Stimulated activated naive CD8-positive, alpha-beta T cell treated with anti-CD3 and anti-CD28 coated beads, Interleukin-15, Interleukin-2, amounts not matched to agents 100 ng/mL and 50 ng/mL, for 24 hours (primary cell): Measurements from ENCODE around the gene HNRNPAB.
"Not testable (repeated sequence)": the region's sequence is repeated elsewhere in the genome, so short reads cannot be mapped to it uniquely, and the experiment has no call there.

Source experiments
- H3K27ac Mint-ChIP-seq: one replicate; pipeline ENCODE4 v1.8.0; 2021; ENCODE audit warnings: mild to moderate bottlenecking, mixed read lengths
- H3K27me3 Mint-ChIP-seq: one replicate; pipeline ENCODE4 v1.8.0; 2021; ENCODE audit warnings: mixed read lengths
- H3K36me3 Mint-ChIP-seq: one replicate; pipeline ENCODE4 v1.8.0; 2021; ENCODE audit warnings: low read depth, mixed read lengths
- H3K4me1 Mint-ChIP-seq: one replicate; pipeline ENCODE4 v1.8.0; 2021; ENCODE audit warnings: low read depth, mixed read lengths
- H3K4me3 Mint-ChIP-seq: one replicate; pipeline ENCODE4 v1.8.0; 2021; ENCODE audit warnings: mild to moderate bottlenecking, mixed read lengths
- H3K9me3 Mint-ChIP-seq: one replicate; pipeline ENCODE4 v1.8.0; 2021; ENCODE audit warnings: mixed read lengths

HNRNPAB gene

DNA sequence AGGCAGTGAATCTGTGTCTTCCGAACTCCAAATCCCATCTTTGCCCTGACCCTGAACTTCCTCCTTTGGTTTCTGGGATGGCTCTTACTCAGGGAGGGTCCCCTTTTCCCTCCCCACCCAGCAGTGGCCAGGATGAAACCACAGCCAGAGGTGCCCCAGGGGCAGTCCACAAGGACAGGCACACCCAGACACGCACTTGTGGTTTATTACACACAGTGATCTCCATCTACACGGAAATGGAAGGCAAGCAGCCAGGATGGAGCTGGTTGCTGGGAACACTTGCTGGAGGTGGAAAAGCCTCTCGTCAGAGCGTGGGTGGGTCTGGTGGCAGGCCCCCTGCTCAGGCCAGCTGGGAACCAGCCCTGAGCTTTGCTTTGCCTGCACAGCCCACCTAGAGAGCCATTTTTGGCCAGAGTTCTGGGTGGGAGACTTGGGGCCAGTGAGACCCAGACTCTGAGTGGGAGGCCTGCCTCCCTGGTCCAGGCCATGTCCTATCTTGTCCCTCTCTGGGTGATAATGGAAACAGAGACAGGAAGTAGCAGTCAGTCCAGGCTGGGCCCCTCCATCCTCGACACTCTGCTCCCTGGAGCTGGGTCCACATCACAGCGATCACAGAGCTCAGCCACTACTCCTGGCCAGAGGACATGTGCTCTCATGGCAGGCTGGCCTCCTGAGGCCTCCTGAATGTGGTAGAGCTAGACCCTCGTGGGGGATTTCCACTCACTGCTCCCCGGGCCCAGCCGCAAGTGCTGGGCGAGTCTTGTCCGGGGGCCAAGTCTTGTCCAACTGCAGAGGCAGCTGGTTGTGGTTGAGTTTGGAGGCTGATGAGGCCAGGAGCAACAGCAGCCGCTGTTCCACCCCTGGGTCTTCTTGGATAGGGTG is 33.3 kb downstream of the HNRNPAB start:
- Mint-ChIP-seq H3K36me3 (no peaks in the 10 kb centered on the region), H3K4me3 (no peak overlapping the region), H3K27ac (peak overlapping the region; percentile 58), H3K9me3 (no peaks in the 10 kb centered on the region), H3K4me1 (peaks cover 65% of the 10 kb centered on the region), H3K27me3 (no peaks in the 10 kb centered on the region)

DNA sequence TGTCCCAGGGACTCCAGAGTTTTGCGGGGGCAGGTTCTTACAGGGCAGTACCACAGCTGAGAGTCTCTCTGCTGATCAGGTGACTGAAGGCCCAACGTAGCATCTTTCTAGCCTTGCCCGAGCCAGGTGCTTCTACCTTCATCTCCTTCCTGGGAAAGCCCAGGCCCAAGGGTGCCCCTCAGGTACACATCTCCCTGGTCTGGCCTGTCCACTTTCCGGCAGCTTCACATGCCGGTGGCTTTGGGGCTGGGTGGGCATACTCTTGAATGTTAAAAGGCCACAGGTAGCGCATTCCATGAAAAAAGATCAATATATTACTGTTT is 33.9 kb downstream of the HNRNPAB start:
- H3K9me3 Mint-ChIP-seq: no peaks in the 10 kb centered on the region
- H3K27ac Mint-ChIP-seq: peak overlapping the region; percentile 43
- H3K4me3 Mint-ChIP-seq: no peak overlapping the region
- no peaks in the 10 kb centered on the region for H3K36me3 Mint-ChIP-seq
- H3K4me1 Mint-ChIP-seq: peaks cover 65% of the 10 kb centered on the region
- H3K27me3 Mint-ChIP-seq: no peaks in the 10 kb centered on the region

DNA sequence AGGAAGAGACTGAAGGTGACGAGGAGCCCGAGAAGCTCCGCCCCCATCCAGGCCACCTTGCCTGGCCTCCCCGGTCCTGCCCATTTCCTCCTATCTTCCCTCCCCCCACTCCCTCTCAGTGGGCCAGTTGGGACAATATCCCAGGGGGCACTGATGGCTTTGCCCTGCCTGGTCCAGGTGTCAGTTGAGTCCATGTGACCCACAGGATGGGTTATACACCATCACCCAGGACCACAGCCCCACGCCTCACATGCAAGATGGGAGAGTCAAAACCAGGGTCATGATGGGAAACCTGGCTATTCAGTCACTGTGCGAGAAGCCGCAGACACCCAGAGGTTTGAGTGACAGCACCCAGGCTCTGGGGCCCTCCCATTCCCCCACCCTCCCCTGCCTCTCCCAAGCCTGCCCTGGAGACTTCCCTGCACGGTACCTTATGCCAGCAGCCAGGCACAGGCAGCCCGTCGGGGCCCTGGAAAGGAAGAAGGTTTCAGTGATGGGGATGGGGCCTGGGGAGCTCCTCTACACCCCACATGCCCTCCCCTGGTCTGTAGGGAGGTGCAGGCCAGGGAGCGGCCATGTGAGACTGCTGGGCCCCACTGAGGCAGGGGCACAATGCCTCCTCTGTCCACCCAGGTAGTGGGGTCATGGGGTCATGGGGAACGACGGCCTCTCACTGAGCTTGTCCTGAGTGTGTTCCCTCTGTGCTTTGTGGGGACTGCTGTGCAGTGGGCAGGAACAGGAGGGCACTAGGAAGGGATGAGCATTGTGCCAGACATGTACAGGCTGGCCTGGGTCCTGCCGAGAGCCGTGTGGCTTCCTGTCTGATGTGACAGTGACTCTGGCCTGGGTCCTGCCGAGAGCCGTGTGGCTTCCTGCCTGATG is 34.6 kb downstream of the HNRNPAB start:
- peak overlapping the region; percentile 74 for H3K27ac Mint-ChIP-seq
- no peaks in the 10 kb centered on the region for H3K9me3 Mint-ChIP-seq
- no peak overlapping the region for H3K4me3 Mint-ChIP-seq
- no peaks in the 10 kb centered on the region for H3K27me3 Mint-ChIP-seq
- H3K4me1 Mint-ChIP-seq: peaks cover 65% of the 10 kb centered on the region
- no peaks in the 10 kb centered on the region for H3K36me3 Mint-ChIP-seq

DNA sequence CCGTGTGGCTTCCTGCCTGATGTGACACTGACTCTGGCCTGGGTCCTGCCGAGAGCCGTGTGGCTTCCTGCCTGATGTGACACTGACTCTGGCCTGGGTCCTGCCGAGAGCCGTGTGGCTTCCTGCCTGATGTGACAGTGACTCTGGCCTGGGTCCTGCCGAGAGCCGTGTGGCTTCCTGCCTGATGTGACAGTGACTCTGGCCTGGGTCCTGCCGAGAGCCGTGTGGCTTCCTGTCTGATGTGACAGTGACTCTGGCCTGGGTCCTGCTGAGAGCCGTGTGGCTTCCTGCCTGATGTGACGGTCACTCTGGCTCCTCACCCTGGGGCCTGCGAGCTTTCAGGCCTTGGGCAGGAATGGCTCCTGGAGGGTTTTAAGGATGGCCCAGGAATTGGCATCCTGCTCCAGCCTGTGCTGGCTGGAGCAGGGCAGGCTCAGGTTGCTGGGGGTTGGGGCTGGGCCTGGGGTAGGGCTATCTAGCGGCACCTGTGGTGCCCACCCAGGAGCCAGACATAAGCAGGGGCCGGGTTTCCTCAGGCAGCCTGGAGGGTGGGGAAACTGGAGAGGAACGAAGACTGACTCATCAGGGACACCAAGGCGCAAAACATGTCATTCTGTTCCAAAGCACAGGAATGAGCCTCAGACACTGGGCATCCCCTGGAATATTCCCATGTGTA is 35.4 kb downstream of the HNRNPAB start:
- H3K4me3 Mint-ChIP-seq, H3K9me3 Mint-ChIP-seq, H3K27me3 Mint-ChIP-seq, H3K36me3 Mint-ChIP-seq: not testable (repeated sequence)
- H3K27ac Mint-ChIP-seq: peak overlapping the region; percentile 87
- peaks cover 62% of the 10 kb centered on the region for H3K4me1 Mint-ChIP-seq

DNA sequence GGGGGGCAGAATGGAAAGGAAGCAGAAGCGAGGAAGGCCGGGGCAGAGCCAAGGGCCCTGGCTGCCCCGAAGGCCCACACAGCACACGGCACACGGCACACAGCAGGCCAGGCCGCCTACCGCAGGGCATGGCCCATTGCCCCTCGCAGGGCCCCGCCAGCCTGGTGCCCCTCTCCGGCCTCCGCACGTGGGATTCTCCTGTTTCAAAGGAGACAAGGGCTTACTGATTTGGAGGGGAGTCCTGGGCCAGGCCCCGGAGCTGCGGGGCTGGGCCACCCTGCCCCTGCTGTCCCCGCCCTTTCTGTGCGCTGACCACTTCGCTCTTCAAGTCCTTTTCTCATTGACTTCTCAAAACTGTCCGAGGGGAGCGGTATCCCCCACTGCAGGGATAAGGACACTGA is 36.0 kb downstream of the HNRNPAB start:
- H3K4me3 Mint-ChIP-seq: peak overlapping the region; percentile 76
- H3K4me1 Mint-ChIP-seq: peaks cover 58% of the 10 kb centered on the region
- H3K27me3 Mint-ChIP-seq: no peaks in the 10 kb centered on the region
- H3K36me3 Mint-ChIP-seq: no peaks in the 10 kb centered on the region
- peak overlapping the region; percentile 91 for H3K27ac Mint-ChIP-seq
- no peaks in the 10 kb centered on the region for H3K9me3 Mint-ChIP-seq

DNA sequence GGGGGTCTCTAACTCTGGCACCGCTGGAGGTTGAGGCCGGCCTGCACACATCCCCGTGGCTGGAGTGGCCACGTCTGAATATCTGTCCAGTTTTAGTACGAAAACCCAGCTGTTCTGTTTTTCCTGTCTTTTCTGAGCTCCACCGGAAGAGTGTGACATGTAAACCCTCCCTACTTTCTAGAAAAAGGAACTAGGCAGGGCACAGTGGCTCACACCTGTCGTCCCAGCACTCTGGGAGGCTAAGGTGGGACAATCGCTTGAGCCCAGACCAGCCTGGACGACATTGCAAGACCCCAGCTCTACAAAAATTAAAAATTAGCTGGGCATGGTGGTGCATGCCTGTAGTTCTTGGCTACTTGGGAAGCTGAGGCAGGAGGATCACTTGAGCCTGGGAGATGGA is 36.4 kb downstream of the HNRNPAB start:
- H3K27me3 Mint-ChIP-seq: no peaks in the 10 kb centered on the region
- H3K36me3 Mint-ChIP-seq: no peaks in the 10 kb centered on the region
- peak overlapping the region; percentile 76 for H3K4me3 Mint-ChIP-seq
- H3K4me1 Mint-ChIP-seq: peaks cover 55% of the 10 kb centered on the region
- peak overlapping the region; percentile 91 for H3K27ac Mint-ChIP-seq
- no peaks in the 10 kb centered on the region for H3K9me3 Mint-ChIP-seq

DNA sequence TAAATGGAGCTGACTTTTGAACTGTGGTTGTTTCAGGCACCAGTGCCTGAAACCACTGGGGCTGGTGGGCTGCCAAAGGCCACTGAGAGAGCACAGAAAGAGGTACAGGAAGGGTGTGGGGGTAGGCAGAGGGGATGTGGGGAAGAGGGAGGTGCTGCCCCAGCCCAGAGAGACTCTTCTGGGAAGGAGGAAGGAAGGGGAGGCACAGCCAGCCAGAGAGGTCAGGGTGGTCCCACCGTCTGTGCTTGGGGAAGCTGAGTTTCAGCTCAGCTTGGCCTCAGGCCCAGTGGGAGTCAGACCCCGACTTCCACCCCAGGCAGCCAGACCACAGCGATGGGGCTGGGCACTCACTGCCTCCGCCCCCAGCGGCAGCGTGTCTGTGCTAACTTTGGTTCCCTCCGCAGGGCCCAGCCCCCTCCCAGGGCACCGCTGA is 36.9 kb downstream of the HNRNPAB start:
- peak overlapping the region; percentile 91 for H3K27ac Mint-ChIP-seq
- H3K36me3 Mint-ChIP-seq: no peaks in the 10 kb centered on the region
- no peaks in the 10 kb centered on the region for H3K27me3 Mint-ChIP-seq
- H3K4me3 Mint-ChIP-seq: peak overlapping the region; percentile 76
- peaks cover 54% of the 10 kb centered on the region for H3K4me1 Mint-ChIP-seq
- no peaks in the 10 kb centered on the region for H3K9me3 Mint-ChIP-seq

DNA sequence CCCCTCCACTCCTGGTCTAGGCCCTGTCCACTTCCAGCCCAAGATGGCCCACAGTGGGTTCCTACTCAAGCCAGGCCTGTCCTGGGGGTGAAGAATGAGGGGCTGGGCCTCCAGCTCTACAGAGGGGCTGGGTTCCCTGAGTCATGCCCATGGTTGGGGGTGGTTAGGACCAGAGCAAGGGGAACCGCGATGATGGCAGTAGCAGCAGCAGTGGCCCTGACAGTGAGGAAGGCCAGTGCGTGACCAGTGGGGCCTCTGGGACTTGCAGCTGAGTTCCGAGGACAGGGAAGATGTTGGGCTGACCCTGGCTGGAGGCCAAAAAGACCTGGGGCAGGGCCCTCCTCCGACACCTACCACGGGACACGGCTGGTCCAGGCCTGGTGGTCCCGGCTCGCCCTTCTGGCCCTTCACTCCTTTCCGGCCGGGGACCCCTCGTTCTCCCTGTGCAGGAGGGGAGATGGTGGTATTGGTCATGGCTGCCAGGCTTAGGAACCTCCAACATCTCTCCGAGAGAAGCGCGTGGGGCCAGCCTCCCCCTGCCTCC is 37.4 kb downstream of the HNRNPAB start:
- no peaks in the 10 kb centered on the region for H3K9me3 Mint-ChIP-seq
- no peak overlapping the region for H3K27ac Mint-ChIP-seq

DNA sequence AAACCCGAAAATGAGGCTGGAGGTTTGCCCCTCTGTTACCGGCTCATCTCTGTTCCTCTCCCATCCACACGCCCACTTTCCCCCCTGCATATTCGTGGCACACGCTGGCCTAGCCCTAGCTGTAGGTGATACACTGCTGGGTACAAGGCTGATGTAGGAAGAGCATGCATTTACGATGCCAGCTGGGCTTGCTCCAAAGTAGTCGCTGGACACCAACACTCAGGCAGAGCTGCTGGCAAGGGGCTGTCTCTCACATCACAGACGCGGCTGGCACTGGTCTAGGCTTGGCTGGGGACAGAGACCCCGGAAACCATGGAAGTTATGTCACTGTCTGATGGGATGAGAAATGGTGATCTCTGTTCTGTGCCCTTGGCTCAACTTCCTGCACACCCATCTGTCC is 38.1 kb downstream of the HNRNPAB start:
- Mint-ChIP-seq H3K36me3 (no peaks in the 10 kb centered on the region), H3K4me3 (no peak overlapping the region), H3K4me1 (peaks cover 44% of the 10 kb centered on the region), H3K27ac (peak overlapping the region; percentile 60), H3K27me3 (no peaks in the 10 kb centered on the region), H3K9me3 (no peaks in the 10 kb centered on the region)

More for the DNA sequence above, 37.4 kb downstream of the HNRNPAB start:
- H3K4me3 Mint-ChIP-seq: no peak overlapping the region
- H3K27me3 Mint-ChIP-seq: no peaks in the 10 kb centered on the region
- H3K4me1 Mint-ChIP-seq: peaks cover 49% of the 10 kb centered on the region
- no peaks in the 10 kb centered on the region for H3K36me3 Mint-ChIP-seq

DNA sequence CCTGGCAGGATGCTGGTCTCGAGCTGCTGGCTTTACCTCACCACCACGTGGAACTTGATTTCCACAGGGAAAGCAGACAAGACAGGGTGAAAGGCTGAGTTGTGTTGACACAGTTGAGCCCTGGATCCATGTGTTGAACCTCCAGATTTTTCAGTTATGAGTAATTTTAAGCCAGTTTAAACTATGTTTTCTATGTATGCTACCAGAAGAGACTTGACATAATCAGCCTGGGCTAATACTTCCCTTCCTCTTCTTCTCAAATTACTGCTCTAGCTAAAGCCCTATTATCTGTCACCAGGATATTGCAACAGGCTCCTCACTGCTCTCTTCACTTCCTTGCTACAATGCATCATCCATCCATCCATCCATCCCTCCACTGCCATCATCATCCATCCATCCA is 40.2 kb downstream of the HNRNPAB start:
- H3K36me3 Mint-ChIP-seq: no peaks in the 10 kb centered on the region
- H3K4me1 Mint-ChIP-seq: peaks cover 42% of the 10 kb centered on the region
- no peaks in the 10 kb centered on the region for H3K27me3 Mint-ChIP-seq
- H3K27ac Mint-ChIP-seq: no peak overlapping the region
- H3K9me3 Mint-ChIP-seq: no peaks in the 10 kb centered on the region
- H3K4me3 Mint-ChIP-seq: no peak overlapping the region

DNA sequence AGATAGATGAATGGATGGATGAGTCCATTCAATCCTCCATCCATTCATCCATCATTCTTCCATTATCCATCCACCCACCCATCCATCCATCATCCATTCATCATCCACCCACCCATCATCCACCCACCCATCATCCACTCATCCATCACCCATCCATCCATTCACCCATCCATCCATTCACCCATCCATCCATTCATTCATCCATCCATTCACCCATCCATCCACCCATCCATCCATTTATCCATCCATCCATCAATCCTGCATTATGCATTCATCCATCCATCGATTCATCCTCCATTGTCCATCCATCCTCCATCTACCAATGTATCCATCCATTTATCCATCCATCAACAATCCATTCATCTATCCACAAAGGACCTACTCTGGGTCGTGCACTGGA is 41.1 kb downstream of the HNRNPAB start:
- H3K4me1 Mint-ChIP-seq: peaks cover 43% of the 10 kb centered on the region
- no peaks in the 10 kb centered on the region for H3K9me3 Mint-ChIP-seq
- H3K27ac Mint-ChIP-seq: no peak overlapping the region

DNA sequence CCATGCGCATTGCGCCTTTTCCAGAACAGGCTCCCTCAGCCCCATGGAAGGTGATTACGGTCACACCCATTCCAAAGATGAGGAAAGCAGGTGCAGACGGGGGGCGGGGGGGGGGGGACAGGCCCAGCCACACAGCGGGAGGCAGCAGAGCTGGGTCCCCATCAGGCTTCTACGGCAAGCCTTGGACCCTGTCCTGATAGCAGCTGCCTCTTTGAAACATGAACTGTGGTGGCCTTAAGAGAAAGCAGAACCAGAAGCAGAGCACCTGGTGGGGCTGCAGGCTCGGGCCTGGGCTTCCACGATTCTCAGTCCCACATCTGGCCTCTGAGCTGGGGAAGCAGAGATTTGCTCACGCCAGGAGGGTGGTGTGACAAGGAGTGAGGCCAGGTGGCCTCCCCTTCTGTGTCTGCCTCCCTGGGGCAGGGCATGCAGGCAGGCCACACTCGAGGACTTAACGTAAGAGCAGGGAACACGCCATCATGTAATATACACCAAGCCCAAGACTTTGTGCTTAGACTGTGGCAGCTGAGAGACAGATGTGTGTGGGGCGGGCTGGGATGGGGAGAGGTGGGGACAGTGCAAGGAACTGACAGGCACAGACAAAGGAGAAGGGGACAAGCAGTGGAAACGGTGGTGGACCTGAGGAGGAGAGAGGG is 42.4 kb downstream of the HNRNPAB start:
- H3K9me3 Mint-ChIP-seq: no peaks in the 10 kb centered on the region
- H3K27ac Mint-ChIP-seq: no peak overlapping the region
- H3K4me3 Mint-ChIP-seq: no peak overlapping the region
- no peaks in the 10 kb centered on the region for H3K27me3 Mint-ChIP-seq
- H3K36me3 Mint-ChIP-seq: no peaks in the 10 kb centered on the region
- H3K4me1 Mint-ChIP-seq: peaks cover 29% of the 10 kb centered on the region

More for the DNA sequence above, 41.1 kb downstream of the HNRNPAB start:
- H3K4me3 Mint-ChIP-seq: no peak overlapping the region
- H3K27me3 Mint-ChIP-seq: no peaks in the 10 kb centered on the region
- no peaks in the 10 kb centered on the region for H3K36me3 Mint-ChIP-seq

DNA sequence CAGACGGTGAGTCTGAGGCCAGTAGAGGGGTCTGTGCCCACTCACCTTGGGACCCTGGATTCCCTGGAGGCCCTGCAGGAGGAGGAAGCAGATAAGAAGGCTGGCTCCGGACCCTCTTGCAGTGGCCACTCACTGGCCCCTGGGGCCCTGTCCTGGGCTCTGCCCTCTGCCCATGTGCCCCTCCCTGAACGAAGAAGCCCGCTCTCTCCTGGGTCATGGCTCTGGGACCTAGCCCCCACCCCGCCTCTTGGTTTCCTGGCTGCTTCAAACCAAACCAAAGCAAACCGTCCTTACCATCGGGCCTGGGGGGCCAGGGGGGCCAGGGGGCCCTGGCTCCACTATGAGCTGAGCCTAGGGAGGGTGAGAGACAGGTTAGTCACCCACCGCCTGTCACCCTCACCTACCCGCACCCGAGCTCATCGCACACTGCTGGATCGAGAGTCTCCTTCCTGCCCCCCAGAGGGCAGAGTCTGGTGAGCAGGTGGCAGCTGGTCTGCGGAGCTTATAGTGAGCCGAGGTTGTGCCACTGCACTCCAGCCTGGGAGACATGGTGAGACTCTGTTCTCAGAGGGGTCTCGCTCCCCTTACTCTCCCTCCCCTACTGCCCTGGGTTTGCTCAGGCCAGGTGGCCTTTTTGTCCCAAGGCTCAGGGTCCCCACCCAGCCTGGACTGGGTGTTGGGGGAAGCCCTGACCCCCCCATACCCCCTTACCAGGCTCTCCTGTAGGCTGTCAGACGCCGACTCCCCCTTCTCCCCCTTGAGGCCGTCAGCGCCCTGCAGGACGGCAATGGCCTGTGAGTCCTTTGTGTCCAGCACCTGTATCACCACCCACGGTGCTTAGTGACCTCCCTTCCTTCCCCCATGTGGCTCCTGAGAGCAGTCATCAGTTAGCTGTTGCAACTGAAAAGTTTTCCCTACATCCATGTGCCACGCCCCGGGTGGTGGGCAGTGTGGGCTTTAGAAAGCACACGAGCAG is 43.4 kb downstream of the HNRNPAB start:
- H3K27me3 Mint-ChIP-seq: no peaks in the 10 kb centered on the region
- H3K4me3 Mint-ChIP-seq: no peak overlapping the region
- H3K4me1 Mint-ChIP-seq: peaks cover 26% of the 10 kb centered on the region
- H3K9me3 Mint-ChIP-seq: no peaks in the 10 kb centered on the region
- no peaks in the 10 kb centered on the region for H3K36me3 Mint-ChIP-seq
- no peak overlapping the region for H3K27ac Mint-ChIP-seq
